Left lung (tissue), 10 donors: ENCODE measurements around the gene ZNF205. TPM values are rescaled to one million over a fixed set of nuclear protein-coding genes. Genes with fewer than 3 reads are reported as not detected.
"Not testable (repeated sequence)": the region's sequence is repeated elsewhere in the genome, so short reads cannot be mapped to it uniquely, and the experiment has no call there.

Source experiments
- ATAC-seq: fragments of 200-7000 bp; cut with Tn5 transposase; one replicate; pipeline ENCODE4 v1.9.1; 2020; ENCODE audit warnings: moderate library complexity
- DNase-seq, 4 donors: peaks; one replicate each; pipeline ENCODE4 v3.0.0-alpha.2; 2013 to 2020
- H3K27ac ChIP-seq, 2 donors: fragments of 200-600 bp; sonication (generic) in 1 of 2; one replicate each; pipeline versions ENCODE4 v1.5.0 to v1.8.0; 2020 to 2021
- H3K27me3 ChIP-seq, 2 donors: fragments of 200-600 bp; sonication (generic) in 1 of 2; one replicate each; pipeline versions ENCODE4 v1.5.0 to v1.8.0; 2020 to 2021
- H3K36me3 ChIP-seq, 2 donors: fragments of 200-600 bp; sonication (generic) in 1 of 2; one replicate each; pipeline versions ENCODE4 v1.5.0 to v1.8.0; 2020 to 2021
- H3K4me1 ChIP-seq, 2 donors: fragments of 200-600 bp; one replicate each; pipeline ENCODE4 v1.8.0; 2021
- H3K4me3 ChIP-seq, 2 donors: fragments of 200-600 bp; sonication (generic) in 1 of 2; one replicate each; pipeline versions ENCODE4 v1.5.0 to v1.8.0; 2020 to 2021; ENCODE audit warnings: mild to moderate bottlenecking in 1 of 2
- H3K9me3 ChIP-seq, 2 donors: fragments of 200-600 bp; sonication (generic) in 1 of 2; one replicate each; pipeline versions ENCODE4 v1.5.0 to v1.8.0; 2020 to 2021
- CTCF ChIP-seq, 2 donors: fragments of 200-600 bp; sonication (generic) in 1 of 2; IDR thresholded peaks; one replicate each; pipeline versions ENCODE4 v1.5.0 to v1.8.0; 2021; ENCODE audit warnings: antibody characterized with exemption in 2 of 2
- intact Hi-C, 2 donors: fragments of 100-400 bp; cut with DNase I; formaldehyde crosslinking; loops; one replicate each; pipeline versions ENCODE4 v1.11.2 to v1.14.2; 2022
- polyA plus RNA-seq, 6 donors: library from polyadenylated mRNA; unstranded; fragments of 120-200 nt; gene quantifications; one replicate each; pipeline ENCODE4 v1.2.1, GENCODE V29; 2013; ENCODE audit not compliant: insufficient read length in 6 of 6
- total RNA-seq, 2 donors: library from RNA; stranded (reverse); fragmentation: NEBNext Ultra II Directional; extraction: Animal tissue kit (Norgen Biotek cat#: 25700); gene quantifications; one replicate each; pipeline ENCODE4 v1.2.1, GENCODE V29; 2021
- donor health status: DM: no; HTN: yes; CAD: no.
- donor health status: DM: no; HTN: no; CAD: no.

The ZNF205 gene
- total and polyA plus RNA-seq, 8 donors = 9.7 to 17.6 (median 15.7) TPM

- Histone ChIP-seq H3K27me3 (peaks cover 32 to 53% of the 10 kb centered on the region in 2 donors), H3K4me1 (peaks cover 0 to 18% of the 10 kb centered on the region in 2 donors), H3K9me3 (no peaks in the 10 kb centered on the region), H3K36me3 (no peaks in the 10 kb centered on the region), H3K27ac (no peak overlapping the region), H3K4me3 (no peak overlapping the region)
- no peak for DNase-seq
- intact Hi-C loops = no loop called here
- no peak for TF ChIP-seq CTCF (IDR thresholded peaks at IDR 0.05)
- no peak for ATAC-seq
Measured at GRCh38 chr16:3166505-3166886, 54.1 kb downstream of the ZNF205 start.

GRCh38 chr16:3168729-3169128 lies 56.3 kb downstream of the ZNF205 start:
- DNase-seq, H3K9me3 ChIP-seq, ATAC-seq, intact Hi-C loops, H3K27ac ChIP-seq, H3K36me3 ChIP-seq, H3K4me3 ChIP-seq: not testable (repeated sequence)
- Histone ChIP-seq H3K27me3 (peaks cover 54 to 68% of the 10 kb centered on the region in 2 donors), H3K4me1 (peaks cover under 1 to 22% of the 10 kb centered on the region in 2 donors)

Other genes starting within 250 kb of the ZNF205 start
- gene FLYWCH2, start 229.4 kb upstream of the ZNF205 start, total RNA-seq = 10 to 100 TPM; 22.1 to 22.4 TPM
- 10 to 100 TPM; 15.6 to 24.5 (median 19.2) TPM for gene FLYWCH2, start 229.4 kb upstream of the ZNF205 start, polyA plus RNA-seq
- 10 to 100 TPM; 29.3 to 29.4 TPM for gene FLYWCH1, start 200.7 kb upstream of the ZNF205 start, total RNA-seq
- gene FLYWCH1, start 200.7 kb upstream of the ZNF205 start, polyA plus RNA-seq = 10 to 100 TPM; 17.2 to 42.9 (median 23.0) TPM
- gene KREMEN2, start 148.3 kb upstream of the ZNF205 start, total RNA-seq = not detected
- gene KREMEN2, start 148.3 kb upstream of the ZNF205 start, polyA plus RNA-seq = under 1 TPM in 5 of 6 donors, not detected in 1; 0.17 to 0.36 (median 0.20) TPM
- gene PAQR4, start 143.2 kb upstream of the ZNF205 start, total RNA-seq = 10 to 100 TPM; 17.2 to 20.1 TPM
- 10 to 100 TPM in 5 of 6 donors, 1 to 10 TPM in 1; 9.5 to 16.1 (median 13.8) TPM for gene PAQR4, start 143.2 kb upstream of the ZNF205 start, polyA plus RNA-seq
- gene PKMYT1, start 132.1 kb upstream of the ZNF205 start, total RNA-seq = 10 to 100 TPM; 13.9 to 14.3 TPM
- 10 to 100 TPM; 15.9 to 21.8 (median 18.6) TPM for gene PKMYT1, start 132.1 kb upstream of the ZNF205 start, polyA plus RNA-seq
- 1 to 10 TPM in 1 of 2 donors, under 1 TPM in 1; 0.85 to 2.2 TPM for gene CLDN9, start 99.7 kb upstream of the ZNF205 start, total RNA-seq
- 1 to 10 TPM; 5.0 to 6.5 (median 6.0) TPM for gene CLDN9, start 99.7 kb upstream of the ZNF205 start, polyA plus RNA-seq
- gene CLDN6, start 94.4 kb upstream of the ZNF205 start, total RNA-seq = 1 to 10 TPM in 1 of 2 donors, not detected in 1; 2.3 TPM
- gene CLDN6, start 94.4 kb upstream of the ZNF205 start, polyA plus RNA-seq = 100 to 1,000 TPM in 5 of 6 donors, 10 to 100 TPM in 1; 95.0 to 140 (median 116) TPM
- 100 to 1,000 TPM; 118 to 126 TPM for gene TNFRSF12A, start 92.2 kb upstream of the ZNF205 start, total RNA-seq
- 1 to 10 TPM; 2.6 to 5.4 (median 4.2) TPM for gene TNFRSF12A, start 92.2 kb upstream of the ZNF205 start, polyA plus RNA-seq
- gene HCFC1R1, start 88.6 kb upstream of the ZNF205 start, total RNA-seq = 10 to 100 TPM; 45.4 to 66.6 TPM
- 10 to 100 TPM; 25.1 to 37.6 (median 31.9) TPM for gene HCFC1R1, start 88.6 kb upstream of the ZNF205 start, polyA plus RNA-seq
- 10 to 100 TPM; 24.0 to 38.7 TPM for gene THOC6, start 88.6 kb upstream of the ZNF205 start, total RNA-seq
- gene THOC6, start 88.6 kb upstream of the ZNF205 start, polyA plus RNA-seq = 10 to 100 TPM; 23.9 to 34.8 (median 26.9) TPM
- gene BICDL2, start 75.6 kb upstream of the ZNF205 start, total RNA-seq = 10 to 100 TPM; 10.8 to 18.1 TPM
- gene BICDL2, start 75.6 kb upstream of the ZNF205 start, polyA plus RNA-seq = 1 to 10 TPM; 2.5 to 5.5 (median 3.2) TPM
- 10 to 100 TPM in 1 of 2 donors, 1 to 10 TPM in 1; 2.4 to 91.9 TPM for gene MMP25, start 66.0 kb upstream of the ZNF205 start, total RNA-seq
- 1 to 10 TPM; 1.8 to 3.5 (median 2.2) TPM for gene MMP25, start 66.0 kb upstream of the ZNF205 start, polyA plus RNA-seq
- 100 to 1,000 TPM; 132 to 310 TPM for gene IL32, start 46.9 kb upstream of the ZNF205 start, total RNA-seq
- gene IL32, start 46.9 kb upstream of the ZNF205 start, polyA plus RNA-seq = 10 to 100 TPM; 59.4 to 86.9 (median 64.9) TPM
- not detected for gene ZSCAN10, start 13.3 kb upstream of the ZNF205 start, total RNA-seq
- under 1 TPM in 1 of 6 donors, not detected in 5; 0.13 TPM for gene ZSCAN10, start 13.3 kb upstream of the ZNF205 start, polyA plus RNA-seq
- 10 to 100 TPM in 1 of 2 donors, 1 to 10 TPM in 1; 8.4 to 12.0 TPM for gene ZNF213, start 22.4 kb downstream of the ZNF205 start, total RNA-seq
- 10 to 100 TPM; 11.5 to 17.8 (median 14.0) TPM for gene ZNF213, start 22.4 kb downstream of the ZNF205 start, polyA plus RNA-seq
- gene OR1F1, start 75.6 kb downstream of the ZNF205 start, total RNA-seq = not detected
- not detected for gene OR1F1, start 75.6 kb downstream of the ZNF205 start, polyA plus RNA-seq
- 10 to 100 TPM in 1 of 2 donors, 1 to 10 TPM in 1; 6.7 to 10.5 TPM for gene ZNF200, start 122.6 kb downstream of the ZNF205 start, total RNA-seq
- 10 to 100 TPM; 12.3 to 15.0 (median 13.1) TPM for gene ZNF200, start 122.6 kb downstream of the ZNF205 start, polyA plus RNA-seq
- gene MEFV, start 144.0 kb downstream of the ZNF205 start, total RNA-seq = 10 to 100 TPM in 1 of 2 donors, 1 to 10 TPM in 1; 2.4 to 21.4 TPM
- under 1 TPM; 0.43 to 0.98 (median 0.58) TPM for gene MEFV, start 144.0 kb downstream of the ZNF205 start, polyA plus RNA-seq
- 10 to 100 TPM; 18.5 to 18.9 TPM for gene ZNF263, start 170.9 kb downstream of the ZNF205 start, total RNA-seq
- gene ZNF263, start 170.9 kb downstream of the ZNF205 start, polyA plus RNA-seq = 10 to 100 TPM; 46.2 to 54.0 (median 51.2) TPM
- gene TIGD7, start 192.8 kb downstream of the ZNF205 start, total RNA-seq = 1 to 10 TPM; 3.4 to 6.3 TPM
- gene TIGD7, start 192.8 kb downstream of the ZNF205 start, polyA plus RNA-seq = 10 to 100 TPM; 11.2 to 14.8 (median 12.5) TPM
- gene ZNF75A, start 192.9 kb downstream of the ZNF205 start, total RNA-seq = 10 to 100 TPM; 20.3 to 26.8 TPM
- 10 to 100 TPM; 50.6 to 65.3 (median 53.0) TPM for gene ZNF75A, start 192.9 kb downstream of the ZNF205 start, polyA plus RNA-seq
- gene OR2C1, start 243.3 kb downstream of the ZNF205 start, total RNA-seq = not detected
- under 1 TPM; 0.20 to 0.96 (median 0.55) TPM for gene OR2C1, start 243.3 kb downstream of the ZNF205 start, polyA plus RNA-seq